Stimulated activated CD8-positive, alpha-beta memory T cell treated with anti-CD3 and anti-CD28 coated beads, Interleukin-15, amount 100 ng/mL, for 24 hours (primary cell): ENCODE data around the gene FBXO42.

ENCODE experiments used
- DNase-seq: peaks from one replicate; pipeline ENCODE4 v3.0.0-alpha.2; 2020; ENCODE audit warnings: low read depth

FBXO42 gene

GRCh38 chr1:16351994-16352841 is at the start of gene FBXO42:
FBXO42 (minus strand) TSS chr1:16352480; CDS start chr1:16315418, 37,062 bp downstream.
- peak; percentile 85 for DNase-seq

DNA sequence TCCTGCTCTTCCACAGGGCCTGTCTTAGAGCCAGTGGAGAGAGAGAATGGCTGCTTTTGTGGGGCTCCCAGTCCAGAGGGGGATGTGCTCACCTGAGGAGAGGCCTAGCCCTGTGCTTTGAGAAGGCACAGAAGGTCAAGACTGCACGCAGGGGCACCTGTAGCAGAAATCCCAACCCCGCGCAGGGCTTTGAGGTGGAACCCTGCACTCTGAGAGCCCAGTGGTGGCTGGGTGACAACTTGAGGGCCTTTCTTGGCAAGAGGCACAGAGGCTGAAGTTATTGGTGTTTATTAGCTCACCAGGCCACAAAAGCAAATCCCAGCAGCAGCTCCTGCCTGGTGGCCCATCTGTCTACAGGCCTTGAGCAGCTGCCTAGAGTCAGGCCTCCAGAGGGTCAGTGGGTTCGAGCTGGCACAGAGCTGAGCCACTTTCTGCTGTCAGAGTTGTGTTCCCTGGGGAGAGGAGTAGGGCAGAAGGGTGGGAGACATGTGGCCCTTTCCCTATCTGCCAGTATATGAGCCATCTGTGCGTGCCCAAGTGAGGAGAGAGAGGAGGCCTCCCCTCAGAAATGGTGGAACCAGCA is 46.2 kb upstream of the FBXO42 start:
- DNase-seq = no peak

GRCh38 chr1:16397120-16397519 is 44.8 kb upstream of the FBXO42 start:
- no peak for DNase-seq

DNA sequence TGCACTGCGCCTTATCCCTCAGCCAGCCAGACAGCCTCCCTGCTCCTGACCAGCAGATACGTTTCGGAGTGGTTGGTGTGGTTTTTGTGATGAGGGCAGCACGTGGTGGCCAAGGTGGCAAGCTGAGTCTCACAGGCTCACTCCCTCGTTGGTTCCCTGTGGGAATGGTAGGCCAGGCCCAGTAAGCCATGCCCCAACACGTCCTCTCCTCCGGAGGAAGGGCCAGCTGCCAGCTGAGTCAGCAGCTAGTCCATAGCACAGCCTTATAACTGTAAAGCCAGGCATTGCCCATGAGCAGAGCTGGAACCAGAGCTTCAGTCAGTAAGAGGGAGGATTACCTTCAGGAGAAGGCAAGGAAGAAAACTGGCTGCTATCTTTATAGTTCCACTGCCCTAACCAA is 44.3 kb upstream of the FBXO42 start:
- no peak for DNase-seq

GRCh38 chr1:16394977-16395376 is 42.7 kb upstream of the FBXO42 start:
- no peak for DNase-seq

GRCh38 chr1:16393570-16394521 is 41.6 kb upstream of the FBXO42 start:
- DNase-seq = no peak

DNA sequence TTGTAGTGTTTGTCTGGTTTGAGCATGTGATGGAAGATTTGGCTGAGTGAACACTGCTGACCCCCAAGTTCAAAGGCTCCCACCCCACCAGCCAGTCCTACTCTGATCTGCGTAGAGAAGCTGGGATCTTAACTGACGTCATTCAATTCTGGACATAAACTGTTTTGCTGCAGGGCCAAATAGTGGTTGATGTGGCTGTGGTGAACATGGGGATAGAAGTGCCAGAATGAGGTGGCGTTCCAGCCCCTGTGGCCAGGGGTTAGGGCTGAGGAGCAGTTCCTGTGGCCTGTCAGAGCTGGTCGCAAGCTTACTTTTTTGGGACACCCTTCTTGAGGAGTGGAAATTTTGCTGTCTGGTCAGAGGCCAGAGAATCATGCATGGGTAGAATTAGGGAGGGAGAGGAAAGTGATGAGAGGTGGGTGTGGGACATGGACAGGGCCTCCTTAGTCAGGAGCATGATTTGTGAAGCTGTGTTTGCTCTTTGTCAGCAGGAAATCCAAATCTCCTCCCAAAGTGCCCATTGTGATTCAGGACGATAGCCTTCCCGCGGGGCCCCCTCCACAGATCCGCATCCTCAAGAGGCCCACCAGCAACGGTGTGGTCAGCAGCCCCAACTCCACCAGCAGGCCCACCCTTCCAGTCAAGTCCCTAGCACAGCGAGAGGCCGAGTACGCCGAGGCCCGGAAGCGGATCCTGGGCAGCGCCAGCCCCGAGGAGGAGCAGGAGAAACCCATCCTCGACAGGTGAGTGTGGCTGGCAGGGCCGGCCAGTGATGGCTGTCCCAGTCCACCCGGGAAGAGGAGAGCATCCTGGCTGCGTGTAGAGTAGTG is 40.7 kb upstream of the FBXO42 start:
- DNase-seq = no peak

DNA sequence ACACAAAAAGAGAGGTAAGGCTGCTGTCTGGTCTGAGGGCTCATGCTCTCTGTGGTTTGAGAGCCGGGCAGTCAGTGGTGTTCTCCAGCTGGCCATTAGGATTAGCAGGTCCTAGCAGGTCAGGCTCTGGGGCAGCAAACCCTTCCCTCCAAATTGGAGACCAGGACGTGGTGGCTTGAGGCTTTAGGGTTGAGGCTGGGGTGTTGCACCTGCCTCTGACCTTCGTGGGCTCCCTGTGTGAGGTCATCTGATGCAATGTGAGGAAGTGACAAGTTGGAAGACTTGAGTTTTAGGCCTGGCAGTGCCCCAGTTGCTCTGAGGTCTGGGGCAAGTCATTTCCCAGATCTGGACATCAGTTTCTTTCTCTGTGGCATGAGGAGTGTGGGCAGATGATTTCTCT is 39.1 kb upstream of the FBXO42 start:
- DNase-seq = no peak

- no peak for DNase-seq
These were observed 35.2 kb upstream of the FBXO42 start for GRCh38 chr1:16387201-16388188.

- no peak for DNase-seq
These were observed 34.3 kb upstream of the FBXO42 start for GRCh38 chr1:16386454-16387113.

- DNase-seq = no peak
These were observed 33.6 kb upstream of the FBXO42 start for GRCh38 chr1:16385659-16386453.

DNA sequence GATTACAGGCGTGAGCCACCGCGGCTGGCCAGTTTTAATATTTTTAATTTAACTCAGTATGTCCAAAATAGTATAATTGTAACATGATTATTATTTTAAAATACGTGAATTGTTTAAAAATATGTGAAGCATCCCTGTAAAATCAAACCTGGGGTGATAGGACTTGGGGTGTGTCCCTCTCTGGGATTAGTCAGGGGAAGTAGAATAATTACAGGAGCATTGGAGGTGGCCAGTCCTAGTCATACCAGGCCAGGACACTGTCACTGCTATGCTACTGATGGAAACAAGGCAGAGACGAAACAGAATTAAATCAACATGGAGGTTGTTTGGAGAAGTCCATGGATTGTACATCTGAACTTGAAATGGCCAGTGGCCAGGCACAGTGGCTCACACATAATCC is 31.6 kb upstream of the FBXO42 start:
- DNase-seq = no peak

DNA sequence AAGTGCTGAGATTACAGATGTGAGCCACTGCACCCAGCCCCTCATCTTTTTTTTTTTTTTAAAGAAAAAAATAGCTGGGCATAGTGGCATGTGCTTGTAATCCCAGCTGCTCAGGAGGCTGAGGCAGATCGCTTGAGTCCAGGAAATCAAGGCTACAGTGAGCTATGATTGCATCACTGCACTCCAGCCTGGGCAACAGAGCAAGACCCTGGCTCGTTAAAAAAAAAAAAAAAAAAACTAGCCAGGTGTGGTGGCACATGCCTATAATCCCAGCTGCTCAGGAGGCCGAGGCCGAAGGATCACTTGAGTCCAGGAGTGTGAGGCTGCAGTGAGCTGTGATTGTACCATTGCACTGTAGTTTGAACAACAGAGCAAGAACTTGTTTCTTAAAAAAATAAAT is 28.6 kb upstream of the FBXO42 start:
- DNase-seq = no peak

GRCh38 chr1:16378443-16378842 is 26.2 kb upstream of the FBXO42 start:
- no peak for DNase-seq

GRCh38 chr1:16376971-16377370 is 24.7 kb upstream of the FBXO42 start:
- no peak for DNase-seq

DNA sequence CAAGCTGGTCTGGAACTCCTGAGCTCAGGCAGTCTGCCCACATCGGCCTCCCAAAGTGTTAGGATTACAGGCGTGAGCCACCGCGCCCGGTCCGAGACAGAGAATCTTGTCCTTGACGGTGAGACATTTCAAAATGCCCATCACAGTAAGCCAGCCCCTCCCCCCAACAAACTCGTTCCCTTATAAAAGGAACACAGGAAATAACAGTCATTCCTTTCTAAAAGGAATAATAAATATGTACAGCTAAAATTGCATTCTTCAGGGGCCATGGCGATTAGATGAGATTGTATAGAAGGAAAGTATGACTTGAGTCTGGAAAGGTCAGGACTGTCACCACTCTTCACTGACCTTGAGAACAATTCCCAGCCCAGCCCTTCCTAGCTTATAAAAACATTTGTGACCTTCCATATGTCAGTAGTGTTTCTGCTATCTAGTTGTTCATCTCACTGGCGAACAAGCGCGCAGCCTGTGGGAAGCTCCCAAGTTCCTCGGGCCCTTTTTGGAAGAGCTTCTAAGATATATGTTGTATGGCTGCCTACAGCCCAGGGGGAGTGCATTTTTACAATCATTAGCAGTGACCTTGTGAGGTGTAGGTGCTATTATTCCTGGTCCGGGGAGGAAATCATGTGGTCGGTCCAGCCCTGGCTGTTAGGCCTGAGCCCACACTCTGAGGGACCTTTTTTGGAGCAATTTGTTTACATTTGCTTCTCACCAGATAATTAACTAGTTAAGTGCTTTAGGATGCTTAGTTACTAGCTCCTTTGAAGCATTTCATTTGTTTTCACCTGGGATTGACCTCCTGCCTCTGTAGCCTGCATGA is 23.5 kb upstream of the FBXO42 start:
- DNase-seq = no peak

DNA sequence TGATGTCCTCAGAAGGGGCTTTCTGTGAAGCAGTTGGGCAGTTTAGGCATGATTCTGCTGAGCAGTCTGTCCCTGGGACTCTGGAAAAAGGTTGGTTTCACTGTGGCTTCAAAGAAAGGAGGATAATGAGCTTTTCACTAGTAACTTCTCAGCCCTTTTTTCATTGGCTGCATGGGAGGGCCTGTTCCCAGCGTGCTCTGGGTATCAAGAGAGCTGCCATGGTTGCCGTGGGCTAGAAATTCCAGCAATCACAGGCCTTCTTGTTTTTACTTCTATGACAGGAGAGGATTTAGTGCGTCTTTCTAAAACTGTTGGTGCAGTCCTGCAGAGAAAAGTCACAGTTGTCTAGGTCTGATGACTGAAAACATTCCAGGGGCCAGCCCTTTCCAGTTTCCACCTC is 22.0 kb upstream of the FBXO42 start:
- DNase-seq = no peak
